Caco-2 (cell line): ENCODE data around the gene BCAS3. TPM values are rescaled to one million over a fixed set of nuclear protein-coding genes. Genes with fewer than 3 reads are reported as not detected.

Source experiments
- BruUV-seq: library from RNA; stranded (reverse); fragments of 400-500 nt; replicated peaks from 2 replicates; lab custom pipeline; 2021; lab: Mats Ljungman, UMichigan
- CTCF ChIA-PET: fragments of 300-600 bp; sonication (Branson Sonifier 250); formaldehyde crosslinking; loops from one replicate; lab custom pipeline; 2022; ENCODE audit warnings: antibody characterized with exemption; lab: Charles Lee
- POLR2A ChIA-PET: fragments of 300-600 bp; sonication (Branson Sonifier 250); formaldehyde crosslinking; loops from one replicate; lab custom pipeline; 2022; ENCODE audit warnings: antibody characterized with exemption; lab: Charles Lee
- DNase-seq, 2 experiments: peaks; one replicate each; pipeline versions ENCODE4 v3.0.0 to v3.0.0-alpha.2; 2020 to 2022
- H3K27me3 ChIP-seq: replicated peaks from 2 replicates; pipeline ENCODE4 v1.6.0; 2011; ENCODE audit warnings: low read length; ENCODE audit not compliant: control insufficient read depth, insufficient read depth
- H3K36me3 ChIP-seq: 2 replicates; pipeline ENCODE4 v1.5.1; 2011; ENCODE audit warnings: low read length; ENCODE audit not compliant: control insufficient read depth, insufficient read depth
- H3K4me1 ChIP-seq: fragments of 250-450 bp; sonication (Bioruptor Pico); 2 replicates; pipeline ENCODE4 v1.5.1; 2020; ENCODE audit warnings: mild to moderate bottlenecking
- H3K4me3 ChIP-seq: 2 replicates; pipeline ENCODE4 v1.5.1; 2011; ENCODE audit warnings: low read depth, mild to moderate bottlenecking, control low read depth, low read length
- H3K9me3 ChIP-seq: fragments of 250-450 bp; sonication (Bioruptor Pico); 2 replicates; pipeline ENCODE4 v1.5.1; 2020; ENCODE audit warnings: mild to moderate bottlenecking, moderate library complexity
- H3K27ac Mint-ChIP-seq: one replicate; pipeline ENCODE4 v1.8.0; 2022; ENCODE audit warnings: mixed read lengths; ENCODE audit not compliant: unreplicated experiment
- H3K27me3 Mint-ChIP-seq: one replicate; pipeline ENCODE4 v1.8.0; 2022; ENCODE audit warnings: mixed read lengths; ENCODE audit not compliant: insufficient read depth, unreplicated experiment
- H3K36me3 Mint-ChIP-seq: one replicate; pipeline ENCODE4 v1.8.0; 2022; ENCODE audit warnings: mild to moderate bottlenecking, mixed read lengths; ENCODE audit not compliant: insufficient read depth, unreplicated experiment
- H3K4me1 Mint-ChIP-seq: one replicate; pipeline ENCODE4 v1.8.0; 2022; ENCODE audit warnings: low read depth, mixed read lengths; ENCODE audit not compliant: unreplicated experiment
- H3K4me3 Mint-ChIP-seq: one replicate; pipeline ENCODE4 v1.8.0; 2022; ENCODE audit warnings: mild to moderate bottlenecking, moderate library complexity, mixed read lengths; ENCODE audit not compliant: unreplicated experiment
- H3K9me3 Mint-ChIP-seq: one replicate; pipeline ENCODE4 v1.8.0; 2022; ENCODE audit warnings: mixed read lengths; ENCODE audit not compliant: unreplicated experiment
- CTCF ChIP-seq, 2 experiments: fragments of 200-600 bp in 1 of 2; IDR thresholded peaks; 1 replicate in 1 of 2; 2 replicates in 1 of 2; pipeline versions ENCODE4 v1.5.1 to v1.8.0; 2011 to 2022; ENCODE audit warnings: antibody characterized with exemption in 1 of 2, control low read depth in 1 of 2, inconsistent platforms in 1 of 2, low read depth in 1 of 2, low read length in 1 of 2, mild to moderate bottlenecking in 1 of 2, moderate library complexity in 1 of 2; ENCODE audit not compliant: insufficient read depth in 1 of 2, severe bottlenecking in 1 of 2, unreplicated experiment in 1 of 2
- intact Hi-C: fragments of 100-400 bp; cut with micrococcal nuclease; formaldehyde crosslinking; loops from one replicate; pipeline ENCODE4 v1.10.0; 2022; ENCODE audit not compliant: unreplicated experiment
- total RNA-seq: library from RNA; stranded (reverse); gene quantifications from 2 replicates; pipeline ENCODE4 v1.2.3, GENCODE V29; 2022

Gene BCAS3
- total RNA-seq, 1 experiment from 2014 or later: 44.1 TPM

GRCh38 chr17:61368832-61369450, 691.3 kb downstream of the BCAS3 start:
- no peak overlapping the region for H3K4me3 ChIP-seq
- no peaks in the 10 kb centered on the region for H3K36me3 ChIP-seq
- intact Hi-C loops: no loop called here
- H3K4me1 ChIP-seq: no peaks in the 10 kb centered on the region
- H3K9me3 ChIP-seq: no peaks in the 10 kb centered on the region
- Mint-ChIP-seq H3K9me3 (no peaks in the 10 kb centered on the region), H3K36me3 (peaks cover 8% of the 10 kb centered on the region), H3K27ac (no peak overlapping the region), H3K4me1 (no peaks in the 10 kb centered on the region), H3K4me3 (no peak overlapping the region), H3K27me3 (no peaks in the 10 kb centered on the region)
- no peak for TF ChIP-seq CTCF (IDR thresholded peaks at IDR 0.05; ENCODE audit: insufficient read depth in 1 of 2, low read depth in 1 of 2, low read length in 1 of 2, severe bottlenecking in 1 of 2, unreplicated experiment in 1 of 2)
- no peaks in the 10 kb centered on the region for H3K27me3 ChIP-seq
- ChIA-PET POLR2A (no interaction called here), CTCF (interaction anchor here (0.5 to 0.6 kb wide), 2 partner anchors 17 to 232 kb away, joined by 3 read pairs; no protein-coding TSS in a partner anchor)
- BruUV-seq: no TSS peak
- no peak for DNase-seq

- Histone ChIP-seq H3K36me3 (no peaks in the 10 kb centered on the region), H3K4me3 (no peak overlapping the region), H3K27me3 (no peaks in the 10 kb centered on the region), H3K4me1 (no peaks in the 10 kb centered on the region), H3K9me3 (no peaks in the 10 kb centered on the region)
- BruUV-seq: no TSS peak
- CTCF ChIA-PET: no interaction called here
- POLR2A ChIA-PET: no interaction called here
- Mint-ChIP-seq H3K27ac (no peak overlapping the region), H3K27me3 (no peaks in the 10 kb centered on the region), H3K9me3 (no peaks in the 10 kb centered on the region), H3K4me3 (no peak overlapping the region), H3K4me1 (no peaks in the 10 kb centered on the region), H3K36me3 (peaks cover 6% of the 10 kb centered on the region)
- TF ChIP-seq CTCF (IDR thresholded peaks at IDR 0.05; ENCODE audit: insufficient read depth in 1 of 2, low read depth in 1 of 2, low read length in 1 of 2, severe bottlenecking in 1 of 2, unreplicated experiment in 1 of 2): no peak
- DNase-seq: no peak
- intact Hi-C loops: no loop called here
These were observed 692.1 kb downstream of the BCAS3 start for GRCh38 chr17:61369751-61370150.

GRCh38 chr17:61371179-61371578, 693.5 kb downstream of the BCAS3 start:
- Mint-ChIP-seq H3K27me3 (no peaks in the 10 kb centered on the region), H3K27ac (no peak overlapping the region), H3K36me3 (peaks cover 6% of the 10 kb centered on the region), H3K4me1 (no peaks in the 10 kb centered on the region), H3K4me3 (no peak overlapping the region), H3K9me3 (no peaks in the 10 kb centered on the region)
- TF ChIP-seq CTCF (IDR thresholded peaks at IDR 0.05; ENCODE audit: insufficient read depth in 1 of 2, low read depth in 1 of 2, low read length in 1 of 2, severe bottlenecking in 1 of 2, unreplicated experiment in 1 of 2): no peak
- intact Hi-C loops: no loop called here
- no TSS peak for BruUV-seq
- H3K4me3 ChIP-seq: no peak overlapping the region
- H3K4me1 ChIP-seq: no peaks in the 10 kb centered on the region
- H3K27me3 ChIP-seq: no peaks in the 10 kb centered on the region
- CTCF ChIA-PET: no interaction called here
- no peaks in the 10 kb centered on the region for H3K9me3 ChIP-seq
- H3K36me3 ChIP-seq: no peaks in the 10 kb centered on the region
- POLR2A ChIA-PET: no interaction called here
- no peak for DNase-seq
